Measurements from ENCODE around the gene PCYOX1L. TPM values are rescaled to one million over a fixed set of nuclear protein-coding genes. Genes with fewer than 3 reads are reported as not detected.

PCYOX1L gene
- total and polyA plus RNA-seq, 2 experiments from 2014 or later, result 6.7 to 14.7 TPM

- DNase-seq (ENCODE audit: low spot score), result no peak
- no peak overlapping the region for H3K27ac ChIP-seq (ENCODE audit: low read depth)
- H3K27ac Mint-ChIP-seq, result no peak overlapping the region
These were observed 32.6 kb upstream of the PCYOX1L start for GRCh38 chr5:149325166-149325735.

More at GRCh38 chr5:149325166-149325735, 32.6 kb upstream of the PCYOX1L start:
- Histone ChIP-seq H3F3A (replicated peaks; ENCODE audit: low read depth) (no peaks in the 10 kb centered on the region), H3K4me1 (ENCODE audit: insufficient read depth) (no peaks in the 10 kb centered on the region), H3K9me2 (ENCODE audit: insufficient read depth) (no peaks in the 10 kb centered on the region), H2AFZ (no peak overlapping the region), H4K20me1 (replicated peaks; ENCODE audit: insufficient read depth) (no peaks in the 10 kb centered on the region), H3K4me3 (no peak overlapping the region), H3K4me2 (no peak overlapping the region), H3K27me3 (ENCODE audit: insufficient read depth) (no peaks in the 10 kb centered on the region), H3K36me3 (ENCODE audit: insufficient read depth) (no peaks in the 10 kb centered on the region), H3K79me2 (replicated peaks; ENCODE audit: insufficient read depth) (no peaks in the 10 kb centered on the region)
- H3K4me3 Mint-ChIP-seq, result no peak overlapping the region
- H3K9me3 Mint-ChIP-seq, result no peaks in the 10 kb centered on the region
- no peaks in the 10 kb centered on the region for H3K36me3 Mint-ChIP-seq (ENCODE audit: low read depth)
- TF ChIP-seq EZH2 (IDR thresholded peaks at IDR 0.05; ENCODE audit: low read depth, unreplicated experiment) (no peak), ZNF114 (CRISPR knock-in tag; IDR thresholded peaks at IDR 0.05) (no peak), ZNF331 (CRISPR knock-in tag; IDR thresholded peaks at IDR 0.05; ENCODE audit: low read depth) (no peak), STAT1 (IDR thresholded peaks at IDR 0.05; ENCODE audit: unreplicated experiment) (no peak), ETS1 (IDR thresholded peaks at IDR 0.05) (no peak), CTCF (conservative IDR thresholded peaks at IDR 0.05; ENCODE audit: low read depth in 2 of 2) (no peak), CREB1 (CRISPR knock-in tag; IDR thresholded peaks at IDR 0.05; ENCODE audit: low read depth) (no peak), NANOG (IDR thresholded peaks at IDR 0.05; ENCODE audit: borderline replicate concordance) (no peak), EZH2phosphoT487 (IDR thresholded peaks at IDR 0.05; ENCODE audit: unreplicated experiment) (no peak), ZNF462 (CRISPR knock-in tag; IDR thresholded peaks at IDR 0.05) (no peak), JUNB (IDR thresholded peaks at IDR 0.05; ENCODE audit: unreplicated experiment) (no peak), POLR2AphosphoS5 (IDR thresholded peaks at IDR 0.05; ENCODE audit: low read depth) (no peak)
- TF ChIP-seq, protein P1, sequence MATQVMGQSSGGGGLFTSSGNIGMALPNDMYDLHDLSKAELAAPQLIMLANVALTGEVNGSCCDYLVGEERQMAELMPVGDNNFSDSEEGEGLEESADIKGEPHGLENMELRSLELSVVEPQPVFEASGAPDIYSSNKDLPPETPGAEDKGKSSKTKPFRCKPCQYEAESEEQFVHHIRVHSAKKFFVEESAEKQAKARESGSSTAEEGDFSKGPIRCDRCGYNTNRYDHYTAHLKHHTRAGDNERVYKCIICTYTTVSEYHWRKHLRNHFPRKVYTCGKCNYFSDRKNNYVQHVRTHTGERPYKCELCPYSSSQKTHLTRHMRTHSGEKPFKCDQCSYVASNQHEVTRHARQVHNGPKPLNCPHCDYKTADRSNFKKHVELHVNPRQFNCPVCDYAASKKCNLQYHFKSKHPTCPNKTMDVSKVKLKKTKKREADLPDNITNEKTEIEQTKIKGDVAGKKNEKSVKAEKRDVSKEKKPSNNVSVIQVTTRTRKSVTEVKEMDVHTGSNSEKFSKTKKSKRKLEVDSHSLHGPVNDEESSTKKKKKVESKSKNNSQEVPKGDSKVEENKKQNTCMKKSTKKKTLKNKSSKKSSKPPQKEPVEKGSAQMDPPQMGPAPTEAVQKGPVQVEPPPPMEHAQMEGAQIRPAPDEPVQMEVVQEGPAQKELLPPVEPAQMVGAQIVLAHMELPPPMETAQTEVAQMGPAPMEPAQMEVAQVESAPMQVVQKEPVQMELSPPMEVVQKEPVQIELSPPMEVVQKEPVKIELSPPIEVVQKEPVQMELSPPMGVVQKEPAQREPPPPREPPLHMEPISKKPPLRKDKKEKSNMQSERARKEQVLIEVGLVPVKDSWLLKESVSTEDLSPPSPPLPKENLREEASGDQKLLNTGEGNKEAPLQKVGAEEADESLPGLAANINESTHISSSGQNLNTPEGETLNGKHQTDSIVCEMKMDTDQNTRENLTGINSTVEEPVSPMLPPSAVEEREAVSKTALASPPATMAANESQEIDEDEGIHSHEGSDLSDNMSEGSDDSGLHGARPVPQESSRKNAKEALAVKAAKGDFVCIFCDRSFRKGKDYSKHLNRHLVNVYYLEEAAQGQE (IDR thresholded peaks at IDR 0.05; ENCODE audit: unreplicated experiment), result no peak
- peaks cover 8% of the 10 kb centered on the region for H3K4me1 Mint-ChIP-seq
- no peaks in the 10 kb centered on the region for H3K27me3 Mint-ChIP-seq (ENCODE audit: insufficient read depth, low read depth, poor library complexity)
- ATAC-seq, result no peak

All from GM23338 (cell line).